ENCODE results near the gene FGD5.

The FGD5 gene

GRCh38 chr3:14818804-14819500, at the start of gene FGD5:
Gene FGD5 (plus strand): TSS chr3:14818962. CDS start chr3:14819072, 110 bp downstream.
- H3K4me3 ChIP-seq (replicated peaks; ENCODE audit: low read depth, low read length) = no peak within 1 kb of the TSS
- no peak for DNase-seq (ENCODE audit: extremely low read depth, low read depth)
- TF ChIP-seq, protein P1, sequence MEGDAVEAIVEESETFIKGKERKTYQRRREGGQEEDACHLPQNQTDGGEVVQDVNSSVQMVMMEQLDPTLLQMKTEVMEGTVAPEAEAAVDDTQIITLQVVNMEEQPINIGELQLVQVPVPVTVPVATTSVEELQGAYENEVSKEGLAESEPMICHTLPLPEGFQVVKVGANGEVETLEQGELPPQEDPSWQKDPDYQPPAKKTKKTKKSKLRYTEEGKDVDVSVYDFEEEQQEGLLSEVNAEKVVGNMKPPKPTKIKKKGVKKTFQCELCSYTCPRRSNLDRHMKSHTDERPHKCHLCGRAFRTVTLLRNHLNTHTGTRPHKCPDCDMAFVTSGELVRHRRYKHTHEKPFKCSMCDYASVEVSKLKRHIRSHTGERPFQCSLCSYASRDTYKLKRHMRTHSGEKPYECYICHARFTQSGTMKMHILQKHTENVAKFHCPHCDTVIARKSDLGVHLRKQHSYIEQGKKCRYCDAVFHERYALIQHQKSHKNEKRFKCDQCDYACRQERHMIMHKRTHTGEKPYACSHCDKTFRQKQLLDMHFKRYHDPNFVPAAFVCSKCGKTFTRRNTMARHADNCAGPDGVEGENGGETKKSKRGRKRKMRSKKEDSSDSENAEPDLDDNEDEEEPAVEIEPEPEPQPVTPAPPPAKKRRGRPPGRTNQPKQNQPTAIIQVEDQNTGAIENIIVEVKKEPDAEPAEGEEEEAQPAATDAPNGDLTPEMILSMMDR (IDR thresholded peaks at IDR 0.05; ENCODE audit: low read depth, low read length, missing control alignments) = no peak

DNA sequence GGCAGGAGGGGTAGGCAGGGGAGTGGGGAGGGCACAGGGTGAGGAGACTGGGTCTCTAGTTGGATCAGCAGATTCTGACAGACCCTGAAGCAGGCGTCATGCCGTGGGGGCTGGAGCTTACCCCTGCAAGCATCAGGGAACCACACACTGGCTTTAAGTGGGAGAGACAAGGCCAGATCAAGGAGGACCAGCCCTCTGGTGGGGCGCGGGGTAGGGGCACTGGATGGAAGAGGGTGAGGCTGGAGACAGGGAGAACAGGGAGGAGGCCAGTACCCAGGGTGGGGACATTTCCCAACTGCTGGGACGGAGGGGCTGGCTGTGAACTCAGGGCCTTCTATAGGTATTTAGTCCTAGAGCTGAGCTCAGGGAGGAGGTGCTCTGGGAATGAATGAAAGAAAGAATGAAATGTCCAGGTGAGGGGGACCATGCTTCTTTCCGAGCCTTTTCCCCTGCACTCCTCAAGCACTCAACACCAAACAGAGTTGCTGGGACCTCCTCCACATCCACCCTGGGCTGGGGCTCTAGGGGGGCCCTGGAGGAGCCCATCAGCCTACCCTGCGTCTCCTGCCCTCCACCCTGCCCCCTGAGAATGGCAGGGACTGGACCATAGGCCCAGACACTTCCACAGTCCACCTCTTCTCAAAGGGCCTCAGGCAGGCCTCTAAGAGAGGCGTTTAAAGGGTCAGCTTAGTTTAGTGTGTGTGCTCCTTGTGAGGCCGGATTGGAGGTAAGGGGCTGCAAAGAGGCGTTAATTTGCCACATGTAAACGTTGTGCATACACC, 49.0 kb upstream of the FGD5 start:
- no peak overlapping the region for H3K4me3 ChIP-seq (replicated peaks; ENCODE audit: low read depth, low read length)
- TF ChIP-seq, protein P1 (IDR thresholded peaks at IDR 0.05; ENCODE audit: low read depth, low read length, missing control alignments) = no peak
- DNase-seq (ENCODE audit: extremely low read depth, low read depth) = no peak

GRCh38 chr3:14770591-14770990, 48.2 kb upstream of the FGD5 start:
- DNase-seq (ENCODE audit: extremely low read depth, low read depth) = no peak
- no peak overlapping the region for H3K4me3 ChIP-seq (replicated peaks; ENCODE audit: low read depth, low read length)
- TF ChIP-seq, protein P1 (IDR thresholded peaks at IDR 0.05; ENCODE audit: low read depth, low read length, missing control alignments) = no peak

GRCh38 chr3:14771593-14772497, 46.9 kb upstream of the FGD5 start:
- no peak for DNase-seq (ENCODE audit: extremely low read depth, low read depth)
- TF ChIP-seq, protein P1 (IDR thresholded peaks at IDR 0.05; ENCODE audit: low read depth, low read length, missing control alignments) = no peak
- no peak overlapping the region for H3K4me3 ChIP-seq (replicated peaks; ENCODE audit: low read depth, low read length)

DNA sequence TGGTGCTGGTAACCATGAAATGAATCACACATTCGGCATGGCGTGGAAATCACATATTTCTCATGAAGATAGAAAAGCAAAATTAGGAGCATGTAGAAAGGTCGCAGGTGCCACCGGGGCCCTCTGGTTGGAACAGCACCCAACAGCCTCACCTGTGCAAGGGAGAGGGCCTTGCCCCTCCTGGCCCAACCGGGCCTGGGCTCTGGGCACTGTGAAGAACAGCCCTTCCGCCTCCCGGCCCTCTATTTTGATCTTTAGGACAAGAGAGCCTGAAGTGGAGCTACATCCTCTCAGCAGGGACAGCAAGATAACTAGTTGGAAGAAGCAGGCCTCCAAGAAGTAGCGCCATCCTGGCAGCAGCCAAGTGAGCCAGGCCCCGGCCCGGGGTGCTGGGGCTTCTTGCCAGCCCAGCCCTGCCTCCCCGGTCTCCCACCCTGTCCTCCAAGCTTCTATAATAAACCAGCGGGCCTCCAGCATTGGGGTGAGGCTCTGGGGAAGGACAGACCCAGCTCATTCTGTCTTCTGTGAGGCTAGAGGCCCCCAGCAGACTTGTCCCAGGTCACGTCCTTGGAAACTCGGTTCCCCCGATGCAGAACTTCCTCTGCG, 46.1 kb upstream of the FGD5 start:
- H3K4me3 ChIP-seq (replicated peaks; ENCODE audit: low read depth, low read length) = no peak overlapping the region
- TF ChIP-seq, protein P1 (IDR thresholded peaks at IDR 0.05; ENCODE audit: low read depth, low read length, missing control alignments) = no peak

GRCh38 chr3:14773281-14773680, 45.5 kb upstream of the FGD5 start:
- DNase-seq (ENCODE audit: extremely low read depth, low read depth) = no peak
- H3K4me3 ChIP-seq (replicated peaks; ENCODE audit: low read depth, low read length) = no peak overlapping the region
- TF ChIP-seq, protein P1 (IDR thresholded peaks at IDR 0.05; ENCODE audit: low read depth, low read length, missing control alignments) = no peak

More for the DNA sequence above, 46.1 kb upstream of the FGD5 start:
- no peak for DNase-seq (ENCODE audit: extremely low read depth, low read depth)
